K562 (cell line): ENCODE results near the gene RIPPLY3. TPM values are rescaled to one million over a fixed set of nuclear protein-coding genes. Genes with fewer than 3 reads are reported as not detected.

Experiments used
- BCL6 ChIP-seq: fragments of 250-450 bp; sonication (Bioruptor Pico); IDR thresholded peaks from 2 replicates; pipeline ENCODE4 v1.4.0; 2020
- DACH1 ChIP-seq: fragments of 450-650 bp; IDR thresholded peaks from 2 replicates; pipeline ENCODE4 v1.6.1; 2018; ENCODE audit not compliant: partially characterized antibody
- DIDO1 ChIP-seq: fragments of 450-650 bp; IDR thresholded peaks from 2 replicates; pipeline ENCODE4 v1.6.1; 2016; ENCODE audit warnings: low read depth, missing biosample characterization, missing genetic modification characterization
- DLX4 ChIP-seq: fragments of 250-450 bp; sonication (Bioruptor Pico); IDR thresholded peaks from 2 replicates; pipeline ENCODE4 v1.6.1; 2021; ENCODE audit warnings: mild to moderate bottlenecking
- ELF2 ChIP-seq: fragments of 250-450 bp; sonication (Bioruptor Pico); IDR thresholded peaks from 2 replicates; pipeline ENCODE4 v1.5.0; 2021; ENCODE audit warnings: mild to moderate bottlenecking
- FOSL1 ChIP-seq: fragments of 200-800 bp; sonication (Bioruptor generic); conservative IDR thresholded peaks from 2 replicates; pipeline ENCODE4 v1.6.1; 2016; ENCODE audit warnings: missing genetic modification characterization, missing compliant biosample characterization
- FOXJ2 ChIP-seq: fragments of 200-800 bp; sonication (Bioruptor generic); IDR thresholded peaks from 2 replicates; pipeline ENCODE4 v1.6.1; 2016; ENCODE audit warnings: missing genetic modification characterization, missing compliant biosample characterization
- GATAD2B ChIP-seq: fragments of 450-650 bp; IDR thresholded peaks from 2 replicates; pipeline ENCODE4 v1.6.1; 2017; ENCODE audit warnings: mild to moderate bottlenecking, borderline replicate concordance
- GTF2F1 ChIP-seq: IDR thresholded peaks from 2 replicates; pipeline ENCODE4 v1.6.1; 2011; ENCODE audit warnings: low read depth, low read length, improper control_type of control experiment
- LARP7 ChIP-seq: fragments of 450-650 bp; IDR thresholded peaks from 2 replicates; pipeline ENCODE4 v1.6.1; 2016
- MCM3 ChIP-seq: fragments of 450-650 bp; IDR thresholded peaks from 2 replicates; pipeline ENCODE4 v1.6.1; 2016
- RAD21 ChIP-seq, 2 experiments: fragments of 250-450 bp in 1 of 2; fragments of 450-650 bp in 1 of 2; sonication (Bioruptor Pico) in 1 of 2; formaldehyde crosslinking in 1 of 2; IDR thresholded peaks in 1 of 2; conservative IDR thresholded peaks in 1 of 2; 2 replicates each; pipeline versions ENCODE4 v1.4.0 to v1.8.0; 2020 to 2022; ENCODE audit warnings: mild to moderate bottlenecking in 2 of 2, moderate library complexity in 1 of 2
- RCOR1 ChIP-seq, 2 experiments: IDR thresholded peaks; 2 replicates each; pipeline ENCODE4 v1.6.1; 2012; ENCODE audit warnings: low read depth in 2 of 2, low read length in 2 of 2, borderline replicate concordance in 1 of 2, improper control_type of control experiment in 1 of 2
- SRSF1 ChIP-seq: fragments of 200-400 bp; formaldehyde crosslinking; IDR thresholded peaks from 2 replicates; pipeline ENCODE4 v1.6.1; 2017; ENCODE audit warnings: mild to moderate bottlenecking, low read depth, low read length, moderate library complexity
- STAT6 ChIP-seq: sonication (generic); formaldehyde crosslinking; IDR thresholded peaks from 2 replicates; pipeline ENCODE4 v1.8.1; 2023; ENCODE audit warnings: mild to moderate bottlenecking, missing genetic modification reagents
- THRB ChIP-seq: fragments of 450-650 bp; formaldehyde crosslinking; conservative IDR thresholded peaks from 2 replicates; pipeline ENCODE4 v1.4.0; 2022; ENCODE audit warnings: mild to moderate bottlenecking, missing genetic modification characterization
- ZHX1 ChIP-seq: fragments of 150-350 bp; conservative IDR thresholded peaks from 2 replicates; pipeline ENCODE4 v1.6.1; 2014; ENCODE audit warnings: low read length
- ZNF134 ChIP-seq: fragments of 250-450 bp; sonication (Bioruptor Pico); conservative IDR thresholded peaks from 2 replicates; pipeline ENCODE4 v1.4.0; 2020
- ZNF639 ChIP-seq, 2 experiments: fragments of 200-800 bp in 1 of 2; sonication (Bioruptor generic) in 1 of 2; sonication (generic) in 1 of 2; formaldehyde crosslinking in 1 of 2; IDR thresholded peaks in 1 of 2; conservative IDR thresholded peaks in 1 of 2; 2 replicates each; pipeline versions ENCODE4 v1.5.0 to v1.6.1; 2016 to 2020; ENCODE audit warnings: missing compliant biosample characterization in 1 of 2, missing genetic modification characterization in 1 of 2, missing genetic modification reagents in 1 of 2
- polyA plus RNA-seq, 8 experiments: library from polyadenylated mRNA; depleted of rRNA in 4 of 8; stranded (reverse) in 5 of 8; unstranded in 3 of 8; fragments of >200 nt; fragmentation: Nextera tagmentation in 2 of 8; fragmentation: Illumina TruSeq in 1 of 8; extraction: Ambion mirVana in 2 of 8; extraction: Trizol in 1 of 8; gene quantifications; 2 replicates each; pipeline versions ENCODE4 v1.2.1 to v1.2.3, GENCODE V29; 2011 to 2014; ENCODE audit warnings: inconsistent platforms in 1 of 8, missing spikeins in 1 of 8
- total RNA-seq, 7 experiments: library from RNA; depleted of rRNA in 6 of 7; stranded (reverse); fragments of >200 nt in 6 of 7; fragmentation: Illumina TruSeq in 2 of 7; extraction: Trizol in 2 of 7; gene quantifications; 2 replicates each; pipeline versions ENCODE4 v1.2.1 to v1.2.3, GENCODE V29; 2011 to 2021; ENCODE audit warnings: low replicate concordance in 1 of 7

RIPPLY3 gene
- total and polyA plus RNA-seq, 9 of the 15 experiments (the other 6 are each of a cell fraction or from before 2014, with no cell fraction given) = not detected

- TF ChIP-seq STAT6 (CRISPR knock-in tag) (no peak), RCOR1 (IDR thresholded peaks at IDR 0.05; ENCODE audit: borderline replicate concordance in 1 of 2, low read depth in 2 of 2, low read length in 2 of 2) (peak in 1 of 2 experiments; percentile 70; a peak in 1 of 4 replicates), ZNF639 (CRISPR knock-in tag; conservative IDR thresholded peaks at IDR 0.05 in 1 of 2, IDR thresholded peaks at IDR 0.05 in 1 of 2) (no peak), THRB (CRISPR knock-in tag) (no peak), ZHX1 (no peak), DACH1 (peak; percentile 12), MCM3 (no peak), SRSF1 (no peak), DLX4 (no peak), FOXJ2 (tag) (no peak), DIDO1 (tag) (no peak), ZNF134 (CRISPR knock-in tag) (no peak), GTF2F1 (no peak), FOSL1 (tag) (peak; percentile 31), ELF2 (CRISPR knock-in tag) (no peak), GATAD2B (peak; percentile 27; the same call in 1 of the 2 replicates), BCL6 (no peak), LARP7 (no peak), RAD21 (CRISPR knock-in tag; conservative IDR thresholded peaks at IDR 0.05 in 1 of 2, IDR thresholded peaks at IDR 0.05 in 1 of 2) (no peak)
Observed at GRCh38 chr21:37017951-37018679, 11.6 kb downstream of the RIPPLY3 start (continued).
